ENCODE measurements around the gene ZNF768. TPM values are rescaled to one million over a fixed set of nuclear protein-coding genes. Genes with fewer than 3 reads are reported as not detected.

Gene ZNF768
- total RNA-seq, 1 donor from 2014 or later = 14.6 TPM

DNA sequence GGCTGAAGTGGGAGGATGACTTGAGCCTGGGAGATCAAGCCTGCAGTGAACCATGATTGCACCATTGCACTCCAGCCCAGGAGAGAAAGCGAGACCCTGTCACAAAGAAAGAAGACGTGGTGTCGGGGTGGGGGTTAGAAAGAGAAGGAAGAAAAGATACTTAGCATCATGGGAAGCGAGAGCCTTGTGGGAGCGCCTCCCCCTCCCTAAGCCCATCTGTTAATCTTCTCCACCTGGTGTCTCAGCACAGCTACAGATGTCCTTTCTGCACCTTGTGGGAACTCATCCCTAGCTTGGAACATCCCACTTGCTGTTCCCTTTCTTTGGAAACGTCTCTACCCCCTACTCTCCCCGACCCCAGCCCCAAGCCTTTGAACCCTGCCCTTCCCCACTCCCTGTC, 39.2 kb upstream of the ZNF768 start:
- Mint-ChIP-seq H3K9me3 (no peaks in the 10 kb centered on the region), H3K27ac (peak overlapping the region; percentile 37), H3K4me3 (no peak overlapping the region), H3K36me3 (ENCODE audit: low read depth) (peaks cover 2% of the 10 kb centered on the region), H3K4me1 (ENCODE audit: low read depth) (peaks cover 42% of the 10 kb centered on the region), H3K27me3 (ENCODE audit: insufficient read depth) (no peaks in the 10 kb centered on the region)
- DNase-seq (ENCODE audit: low spot score) = no peak
- intact Hi-C loops (cut with micrococcal nuclease) = no loop called here

DNA sequence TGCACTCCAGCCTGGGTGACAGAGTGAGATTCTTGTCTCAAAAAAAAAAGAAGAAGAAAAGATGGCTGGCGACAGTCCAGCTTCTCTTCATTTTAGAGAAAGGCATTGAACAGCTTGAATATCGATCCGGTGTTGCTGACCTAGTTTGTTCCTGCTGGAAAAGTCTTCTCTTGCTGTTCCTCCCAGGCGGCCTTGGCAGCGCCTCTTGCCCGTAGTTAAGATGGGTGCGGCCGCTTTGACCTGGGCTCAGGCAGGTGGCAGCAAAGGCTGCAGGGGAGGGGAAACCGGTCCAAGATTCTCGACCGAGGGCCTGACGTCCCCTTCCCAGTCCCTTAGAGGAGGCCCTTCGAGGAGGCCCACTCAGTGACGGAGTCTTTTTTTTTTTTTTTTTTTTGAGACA, 35.7 kb upstream of the ZNF768 start:
- peak overlapping the region; percentile 83 for H3K4me3 Mint-ChIP-seq
- DNase-seq (ENCODE audit: low spot score) = no peak
- intact Hi-C loops (cut with micrococcal nuclease) = no loop called here
- H3K4me1 Mint-ChIP-seq (ENCODE audit: low read depth) = peaks cover 34% of the 10 kb centered on the region
- no peaks in the 10 kb centered on the region for H3K27me3 Mint-ChIP-seq (ENCODE audit: insufficient read depth)
- peaks cover under 1% of the 10 kb centered on the region for H3K36me3 Mint-ChIP-seq (ENCODE audit: low read depth)
- no peaks in the 10 kb centered on the region for H3K9me3 Mint-ChIP-seq
- peak overlapping the region; percentile 85 for H3K27ac Mint-ChIP-seq

DNA sequence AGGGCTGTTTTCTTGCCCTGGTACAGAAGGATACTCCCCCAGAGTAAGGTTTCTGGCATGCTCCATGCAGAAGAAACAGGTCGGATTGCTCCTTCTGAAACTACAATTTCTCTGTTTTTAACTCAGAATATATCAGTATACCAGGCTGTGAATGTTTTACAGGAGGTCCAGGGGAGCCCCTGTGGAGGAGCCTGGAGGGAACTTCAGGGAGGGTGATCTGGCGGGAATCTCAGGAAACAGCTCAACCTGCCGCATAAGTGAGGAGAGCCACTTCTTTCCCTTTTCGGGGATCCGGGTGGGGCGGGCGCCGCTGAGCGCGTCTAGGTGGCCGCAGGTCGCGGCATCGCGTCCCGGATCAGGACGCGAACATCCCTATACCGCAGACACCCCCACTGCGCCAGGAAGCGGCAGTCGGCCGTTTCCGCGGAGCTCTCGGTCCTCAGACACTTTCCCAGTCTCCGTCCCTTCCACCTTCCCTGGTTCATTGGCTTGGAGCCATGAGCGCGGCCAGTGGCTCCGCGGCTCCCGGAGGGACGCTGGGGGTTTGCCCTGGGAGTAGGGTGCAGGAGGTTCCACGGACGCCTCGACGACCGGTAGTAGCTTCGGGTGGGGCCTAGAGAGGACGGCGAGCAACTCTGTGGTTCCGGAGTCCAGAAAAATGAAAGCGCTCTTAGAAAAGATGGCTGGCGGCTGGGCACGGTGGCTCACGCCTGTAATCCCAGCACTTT, 34.9 kb upstream of the ZNF768 start:
- H3K27ac Mint-ChIP-seq = peak overlapping the region; percentile 85
- intact Hi-C loops (cut with micrococcal nuclease) = no loop called here
- DNase-seq (ENCODE audit: low spot score) = peak; percentile 23

GRCh38 chr16:30559690-30560089, 33.3 kb upstream of the ZNF768 start:
- no peaks in the 10 kb centered on the region for H3K27me3 Mint-ChIP-seq (ENCODE audit: insufficient read depth)
- no peaks in the 10 kb centered on the region for H3K9me3 Mint-ChIP-seq
- H3K4me3 Mint-ChIP-seq = no peak overlapping the region
- no peak for DNase-seq (ENCODE audit: low spot score)
- intact Hi-C loops (cut with micrococcal nuclease) = loop anchor here (2.0 kb wide), 2 partner anchors 91 to 139 kb away; partner anchors contain the start of genes PRR14 and SRCAP
- no peak overlapping the region for H3K27ac Mint-ChIP-seq
- H3K4me1 Mint-ChIP-seq (ENCODE audit: low read depth) = peaks cover 28% of the 10 kb centered on the region
- peaks cover 6% of the 10 kb centered on the region for H3K36me3 Mint-ChIP-seq (ENCODE audit: low read depth)

More for the DNA sequence above, 34.9 kb upstream of the ZNF768 start:
- Mint-ChIP-seq H3K4me3 (peak overlapping the region; percentile 83), H3K4me1 (ENCODE audit: low read depth) (peaks cover 28% of the 10 kb centered on the region), H3K36me3 (ENCODE audit: low read depth) (peaks cover 2% of the 10 kb centered on the region), H3K9me3 (no peaks in the 10 kb centered on the region), H3K27me3 (ENCODE audit: insufficient read depth) (no peaks in the 10 kb centered on the region)

- no peaks in the 10 kb centered on the region for H3K27me3 Mint-ChIP-seq (ENCODE audit: insufficient read depth)
- DNase-seq (ENCODE audit: low spot score) = no peak
- H3K36me3 Mint-ChIP-seq (ENCODE audit: low read depth) = peaks cover 12% of the 10 kb centered on the region
- peak overlapping the region; percentile 90 for H3K4me3 Mint-ChIP-seq
- H3K27ac Mint-ChIP-seq = peak overlapping the region; percentile 88
- H3K4me1 Mint-ChIP-seq (ENCODE audit: low read depth) = peaks cover 34% of the 10 kb centered on the region
- no peaks in the 10 kb centered on the region for H3K9me3 Mint-ChIP-seq
- intact Hi-C loops (cut with micrococcal nuclease) = loop anchor here (1.0 to 2.0 kb wide), 10 partner anchors 9 to 140 kb away; partner anchors contain the start of genes FBRS, PRR14, SRCAP and ZNF689
Observed at GRCh38 chr16:30558789-30559377, 32.5 kb upstream of the ZNF768 start.

DNA sequence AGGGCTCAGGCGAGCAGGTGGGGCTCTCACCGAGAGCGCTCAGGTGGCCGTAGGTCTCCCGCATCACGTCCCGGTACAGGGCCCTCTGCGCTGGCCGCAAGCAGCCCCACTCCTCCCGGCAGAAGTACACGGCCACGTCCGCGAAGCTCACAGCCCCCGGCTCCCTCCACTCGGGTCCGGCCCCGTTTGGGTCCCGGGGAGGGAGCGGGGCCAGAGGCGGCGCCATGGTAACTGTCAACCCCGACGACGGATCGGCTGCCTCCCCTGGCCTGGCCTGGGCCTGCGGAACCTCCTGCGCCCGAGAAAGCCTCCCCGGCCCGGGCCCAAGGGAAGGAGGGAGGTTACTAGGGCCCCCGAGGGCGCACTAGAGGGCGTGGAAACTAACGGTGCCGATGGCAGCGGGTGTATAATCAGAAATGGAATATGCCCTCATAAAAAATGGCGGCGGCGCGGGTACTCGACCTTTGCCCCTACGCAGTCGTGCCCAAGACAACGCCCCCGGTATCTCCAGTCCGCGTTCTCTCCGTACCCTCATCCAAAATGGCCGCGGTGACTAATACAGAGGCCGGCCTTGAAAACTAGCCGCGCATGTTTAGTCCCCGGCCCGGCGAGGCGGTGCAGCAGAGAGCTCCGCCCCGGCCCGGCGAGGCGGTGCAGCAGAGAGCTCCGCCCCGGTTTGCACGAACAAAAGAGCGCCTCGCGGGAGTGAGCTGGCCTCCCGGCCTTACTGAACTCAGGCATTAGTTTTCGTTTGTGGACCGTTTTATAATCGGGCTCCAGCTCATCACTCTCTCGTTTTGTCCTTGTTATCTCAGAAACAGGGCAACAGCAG, 31.8 kb upstream of the ZNF768 start, which contains the start of gene ZNF764:
ZNF764 (minus strand) TSS at position 418 of the 832 bp plus-strand sequence; CDS start at position 226, 192 bp downstream.
- Mint-ChIP-seq H3K4me1 (ENCODE audit: low read depth) (peaks cover 42% of the 10 kb centered on the region), H3K36me3 (ENCODE audit: low read depth) (peaks cover 19% of the 10 kb centered on the region)
- DNase-seq (ENCODE audit: low spot score) = peak; percentile 97

GRCh38 chr16:30557707-30557956, 31.3 kb upstream of the ZNF768 start:
- peak overlapping the region; percentile 92 for H3K27ac Mint-ChIP-seq

More for the DNA sequence above, 31.8 kb upstream of the ZNF768 start, which contains the start of gene ZNF764:
- H3K9me3 Mint-ChIP-seq = no peaks in the 10 kb centered on the region
- peak within 1 kb of the TSS; percentile 92 for H3K27ac Mint-ChIP-seq
- peak within 1 kb of the TSS; percentile 90 for H3K4me3 Mint-ChIP-seq
- H3K27me3 Mint-ChIP-seq (ENCODE audit: insufficient read depth) = no peaks in the 10 kb centered on the region
- intact Hi-C loops (cut with micrococcal nuclease) = loop anchor here (1.0 to 2.0 kb wide), 10 partner anchors 10 to 141 kb away; partner anchors contain the start of genes FBRS, PRR14, SRCAP and ZNF689

GRCh38 chr16:30556125-30556473, 29.7 kb upstream of the ZNF768 start:
- no peak for DNase-seq (ENCODE audit: low spot score)
- Mint-ChIP-seq H3K4me3 (peak overlapping the region; percentile 82), H3K4me1 (ENCODE audit: low read depth) (peaks cover 55% of the 10 kb centered on the region), H3K36me3 (ENCODE audit: low read depth) (peaks cover 27% of the 10 kb centered on the region), H3K27me3 (ENCODE audit: insufficient read depth) (no peaks in the 10 kb centered on the region), H3K9me3 (no peaks in the 10 kb centered on the region), H3K27ac (peak overlapping the region; percentile 92)
- intact Hi-C loops (cut with micrococcal nuclease) = no loop called here

More at GRCh38 chr16:30557707-30557956, 31.3 kb upstream of the ZNF768 start:
- Mint-ChIP-seq H3K9me3 (no peaks in the 10 kb centered on the region), H3K27me3 (ENCODE audit: insufficient read depth) (no peaks in the 10 kb centered on the region), H3K36me3 (ENCODE audit: low read depth) (peaks cover 22% of the 10 kb centered on the region), H3K4me1 (ENCODE audit: low read depth) (peaks cover 47% of the 10 kb centered on the region), H3K4me3 (peak overlapping the region; percentile 90)
- intact Hi-C loops (cut with micrococcal nuclease) = no loop called here
- no peak for DNase-seq (ENCODE audit: low spot score)

DNA sequence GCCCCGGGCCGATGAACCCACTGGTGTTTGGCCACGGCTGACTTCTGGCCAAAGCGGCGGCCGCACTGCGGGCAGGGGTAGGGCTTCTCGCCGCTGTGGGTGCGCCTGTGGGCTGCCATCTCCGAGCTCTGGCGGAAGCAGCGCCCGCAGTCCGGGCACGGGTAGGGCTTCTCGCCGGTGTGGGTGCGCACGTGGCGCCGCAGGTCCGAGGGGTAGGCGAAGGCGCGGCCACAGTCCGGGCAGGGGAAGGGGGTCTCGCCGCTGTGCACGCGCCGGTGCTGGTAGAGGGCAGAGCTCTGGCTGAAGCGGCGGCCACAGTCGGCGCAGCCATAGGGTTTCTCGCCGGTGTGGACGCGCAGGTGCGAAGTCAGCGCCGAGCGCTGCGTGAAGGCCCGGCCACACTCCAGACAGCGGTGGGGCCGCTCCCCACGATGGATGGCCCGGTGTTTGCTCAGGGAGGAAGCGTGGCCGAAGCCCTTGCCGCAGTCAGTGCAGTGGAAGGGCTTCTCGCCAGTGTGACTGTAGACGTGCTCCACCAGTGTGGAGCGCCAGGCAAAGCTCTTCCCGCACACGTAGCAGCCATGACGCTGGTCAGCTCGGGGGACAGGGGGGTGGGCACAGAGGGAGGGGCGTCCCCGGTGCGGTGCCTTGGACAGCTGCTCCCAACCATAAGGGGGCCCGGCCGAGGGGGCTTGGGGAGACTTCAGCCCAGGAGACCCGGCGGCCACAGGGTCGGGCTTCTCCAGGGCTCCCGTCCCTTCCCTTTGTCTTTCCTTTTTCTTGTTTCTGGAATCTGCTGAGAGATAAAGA, 29.2 kb upstream of the ZNF768 start:
- Mint-ChIP-seq H3K36me3 (ENCODE audit: low read depth) (peaks cover 27% of the 10 kb centered on the region), H3K27me3 (ENCODE audit: insufficient read depth) (no peaks in the 10 kb centered on the region), H3K4me1 (ENCODE audit: low read depth) (peaks cover 54% of the 10 kb centered on the region), H3K27ac (peak overlapping the region; percentile 92), H3K4me3 (peak overlapping the region; percentile 82), H3K9me3 (no peaks in the 10 kb centered on the region)
- intact Hi-C loops (cut with micrococcal nuclease) = no loop called here
- DNase-seq (ENCODE audit: low spot score) = no peak

GRCh38 chr16:30554557-30555314, 28.4 kb upstream of the ZNF768 start:
- Mint-ChIP-seq H3K36me3 (ENCODE audit: low read depth) (peaks cover 27% of the 10 kb centered on the region), H3K9me3 (no peaks in the 10 kb centered on the region), H3K27ac (peak overlapping the region; percentile 93), H3K27me3 (ENCODE audit: insufficient read depth) (no peaks in the 10 kb centered on the region), H3K4me3 (no peak overlapping the region), H3K4me1 (ENCODE audit: low read depth) (peaks cover 54% of the 10 kb centered on the region)
- no peak for DNase-seq (ENCODE audit: low spot score)
- intact Hi-C loops (cut with micrococcal nuclease) = loop anchor here (5.0 kb wide), 1 partner anchor 33 kb away; the partner anchor contains the start of gene ZNF785

DNA sequence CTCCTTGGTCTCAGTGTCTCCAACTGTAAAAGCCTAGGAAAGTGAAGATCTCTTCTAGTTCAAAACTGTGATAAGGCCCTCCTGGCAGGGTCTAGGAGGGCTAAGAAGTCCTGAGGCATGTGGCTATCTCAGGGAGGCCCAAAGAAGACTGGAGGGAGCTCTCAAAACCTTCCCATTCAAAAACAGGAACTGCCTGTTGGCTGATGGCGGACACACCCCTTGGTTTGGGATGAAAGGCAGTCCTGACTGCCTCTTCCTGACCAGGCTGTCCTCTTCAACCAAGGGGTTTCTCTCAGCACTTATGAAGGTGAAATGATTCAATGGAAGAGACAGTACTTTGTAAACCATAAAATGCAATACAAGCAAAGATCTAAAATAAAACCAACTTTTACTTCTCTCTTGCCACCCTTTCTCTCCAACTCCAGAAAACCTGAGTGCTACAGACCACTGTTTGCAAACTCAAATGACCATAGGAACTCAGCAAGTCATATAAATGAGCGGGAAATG, 27.1 kb upstream of the ZNF768 start:
- H3K27me3 Mint-ChIP-seq (ENCODE audit: insufficient read depth) = no peaks in the 10 kb centered on the region
- H3K27ac Mint-ChIP-seq = peak overlapping the region; percentile 93
- H3K9me3 Mint-ChIP-seq = no peaks in the 10 kb centered on the region
- H3K4me1 Mint-ChIP-seq (ENCODE audit: low read depth) = peaks cover 55% of the 10 kb centered on the region
- DNase-seq (ENCODE audit: low spot score) = no peak
- H3K36me3 Mint-ChIP-seq (ENCODE audit: low read depth) = peaks cover 27% of the 10 kb centered on the region
- intact Hi-C loops (cut with micrococcal nuclease) = loop anchor here (5.0 kb wide), 1 partner anchor 34 kb away; the partner anchor contains the start of gene ZNF785
- peak overlapping the region; percentile 19 for H3K4me3 Mint-ChIP-seq
